HG03469 (cell line): ENCODE data around the gene RDH16.
"Not testable (repeated sequence)": the region's sequence is repeated elsewhere in the genome, so short reads cannot be mapped to it uniquely, and the experiment has no call there.

Experiments
- ATAC-seq: cut with Tn5 transposase; IDR thresholded peaks from one replicate; pipeline ENCODE4 v1.9.1; 2021; ENCODE audit warnings: mild to moderate bottlenecking, moderate library complexity, moderate number of reproducible peaks; ENCODE audit not compliant: unreplicated experiment

The RDH16 gene

GRCh38 chr12:56927281-56927680, 30.1 kb downstream of the RDH16 start:
- ATAC-seq: no peak

GRCh38 chr12:56922031-56922430, 35.4 kb downstream of the RDH16 start:
- no peak for ATAC-seq

DNA sequence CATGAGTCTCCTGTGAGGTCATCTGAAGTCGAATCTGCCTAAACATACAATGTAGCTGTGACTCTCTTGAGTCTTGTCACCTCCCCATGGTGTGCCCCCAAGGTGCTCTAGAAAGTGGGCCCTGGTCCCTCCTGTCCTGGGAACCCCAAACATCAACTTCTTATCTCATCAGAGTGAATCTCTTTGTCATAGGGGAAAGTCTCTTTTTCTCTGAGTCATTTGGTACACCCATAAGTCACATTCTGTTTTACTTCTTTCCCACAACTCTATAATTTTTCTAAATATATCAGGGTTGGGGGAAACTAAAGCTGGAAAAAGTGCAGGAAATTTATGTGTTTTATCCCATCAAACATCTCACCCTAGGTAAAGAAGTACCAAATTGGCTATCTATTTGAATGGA, 36.1 kb downstream of the RDH16 start:
- ATAC-seq: no peak

DNA sequence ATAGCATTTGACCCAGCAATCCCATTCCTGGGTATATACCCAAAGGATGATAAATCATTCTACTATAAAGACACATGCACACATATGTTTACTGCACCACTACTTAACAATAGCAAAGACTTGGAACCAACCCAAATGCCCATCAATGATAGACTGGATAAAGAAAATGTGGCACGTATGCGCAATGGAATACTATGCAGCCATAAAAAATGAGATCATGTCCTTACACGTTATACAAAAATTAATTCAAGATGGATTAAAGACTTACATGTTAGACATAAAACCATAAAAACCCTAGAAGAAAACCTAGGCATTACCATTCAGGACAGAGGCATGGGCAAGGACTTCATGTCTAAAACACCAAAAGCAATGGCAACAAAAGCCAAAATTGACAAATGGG, 39.3 kb downstream of the RDH16 start:
- ATAC-seq: not testable (repeated sequence)

DNA sequence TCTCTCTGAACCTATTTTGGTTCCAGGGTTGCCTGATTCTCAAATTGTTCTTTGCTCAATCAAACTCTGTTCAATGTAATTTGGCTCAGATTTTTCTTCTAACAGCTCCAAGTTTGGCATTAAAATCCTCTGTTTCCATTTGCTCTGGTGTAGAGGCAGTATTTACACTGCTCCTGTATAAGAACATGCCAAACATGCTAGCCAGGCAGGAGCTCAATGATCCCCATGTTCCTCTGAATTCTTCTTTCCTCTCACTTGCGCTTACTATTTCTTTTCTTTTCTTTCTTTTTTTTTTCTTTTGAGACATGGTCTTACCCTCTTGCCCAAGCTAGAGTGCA, 40.4 kb downstream of the RDH16 start:
- ATAC-seq: no peak

- ATAC-seq: no peak
Observed at GRCh38 chr12:56916296-56916995, 41.0 kb downstream of the RDH16 start.

GRCh38 chr12:56914724-56915123, 42.7 kb downstream of the RDH16 start:
- no peak for ATAC-seq

GRCh38 chr12:56914256-56914655, 43.2 kb downstream of the RDH16 start:
- ATAC-seq: no peak

- ATAC-seq: not testable (repeated sequence)
Observed at GRCh38 chr12:56909403-56909802, 48.0 kb downstream of the RDH16 start.

DNA sequence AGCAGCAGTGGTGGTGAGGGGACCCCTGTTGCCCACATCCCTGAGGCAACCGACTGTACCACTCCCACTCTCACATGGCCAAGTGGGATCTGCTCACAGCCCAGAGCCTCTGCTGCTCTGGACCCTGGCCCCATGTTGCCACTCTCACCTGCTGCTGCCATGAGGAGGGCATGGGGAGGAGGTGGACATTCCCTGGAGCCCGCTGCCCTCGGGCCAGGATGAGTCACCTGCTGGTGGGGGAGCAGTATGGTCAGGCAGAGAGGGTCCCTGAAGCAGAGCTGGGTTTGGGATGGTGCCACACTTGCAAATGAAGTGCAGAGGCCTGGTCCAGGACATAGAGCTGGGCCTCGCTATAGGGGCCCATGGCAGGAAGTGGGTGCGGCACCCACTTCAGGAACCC, 49.3 kb downstream of the RDH16 start:
- no peak for ATAC-seq

DNA sequence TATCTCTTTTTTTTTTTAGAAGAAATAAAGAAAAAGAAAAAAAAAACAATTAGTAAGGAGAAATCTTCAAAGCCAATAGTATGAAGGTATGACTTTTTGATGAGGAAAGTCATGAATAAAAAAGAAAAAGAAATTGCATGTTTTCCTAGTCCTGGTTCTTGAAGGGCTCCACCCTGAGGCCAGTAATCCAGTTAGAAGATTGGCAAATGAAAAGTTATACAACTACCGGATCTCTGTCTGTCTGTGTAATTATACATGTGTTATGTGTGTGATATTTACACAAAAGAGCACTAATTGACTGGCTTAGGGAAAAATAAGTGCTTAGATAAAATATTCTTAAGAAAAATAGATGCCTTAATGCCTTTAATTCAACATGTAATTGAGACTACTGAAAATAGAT, 51.6 kb downstream of the RDH16 start:
- no peak for ATAC-seq

DNA sequence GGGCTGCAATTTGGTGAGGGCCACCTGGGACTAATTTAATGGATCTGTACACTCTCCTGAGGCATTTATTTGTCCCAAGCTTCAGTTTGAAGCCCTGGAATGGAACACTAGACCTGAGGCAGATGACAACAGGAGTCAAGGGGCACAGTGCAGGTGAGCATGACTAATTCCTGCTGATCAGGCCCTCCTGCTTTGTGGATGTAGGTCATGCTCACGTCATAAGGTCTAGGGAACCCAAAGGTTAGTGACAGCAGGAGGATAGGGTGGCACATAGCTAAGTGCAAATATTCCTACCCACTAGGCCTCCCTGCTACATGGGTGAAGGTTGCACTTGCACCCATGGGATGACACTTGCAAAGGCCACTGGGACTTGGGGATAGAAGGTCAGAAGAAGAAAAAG, 54.0 kb downstream of the RDH16 start:
- ATAC-seq: no peak
